Left ventricle myocardium inferior (tissue), 1 donor: Measurements from ENCODE around the gene PRR30. TPM values are rescaled to one million over a fixed set of nuclear protein-coding genes. Genes with fewer than 3 reads are reported as not detected.

Experiments used
- DNase-seq: peaks from one replicate; pipeline ENCODE4 v3.0.0-alpha.2; 2020
- H3K27ac ChIP-seq: fragments of 200-600 bp; replicated peaks from 2 replicates; pipeline ENCODE4 v1.8.0; 2021
- H3K27me3 ChIP-seq: fragments of 200-600 bp; 2 replicates; pipeline ENCODE4 v1.8.0; 2021; ENCODE audit warnings: low read depth
- H3K36me3 ChIP-seq: fragments of 200-600 bp; 2 replicates; pipeline ENCODE4 v1.8.0; 2021
- H3K4me1 ChIP-seq: fragments of 200-600 bp; 2 replicates; pipeline ENCODE4 v1.8.0; 2021
- H3K4me3 ChIP-seq: fragments of 200-600 bp; 2 replicates; pipeline ENCODE4 v1.8.0; 2021; ENCODE audit warnings: mild to moderate bottlenecking, moderate library complexity
- H3K9me3 ChIP-seq: fragments of 200-600 bp; replicated peaks from 2 replicates; pipeline ENCODE4 v1.8.0; 2021
- intact Hi-C: fragments of 100-400 bp; cut with micrococcal nuclease; formaldehyde crosslinking; loops from one replicate; pipeline ENCODE4 v1.11.0; 2022
- total RNA-seq: library from RNA; stranded (reverse); fragmentation: NEBNext Ultra II Directional; extraction: Animal tissue kit (Norgen Biotek cat#: 25700); gene quantifications from one replicate; pipeline ENCODE4 v1.2.1, GENCODE V29; 2021
- TF ChIP-seq, protein P1 (sequence below): fragments of 200-600 bp; IDR thresholded peaks from 2 replicates; pipeline ENCODE4 v1.8.0; 2021; ENCODE audit warnings: antibody characterized with exemption, mild to moderate bottlenecking, borderline replicate concordance
- donor health status: DM: no; HTN: yes; CAD: no; lungs with severe emphysema.

The PRR30 gene
- total RNA-seq, 1 donor from 2014 or later: not detected

DNA sequence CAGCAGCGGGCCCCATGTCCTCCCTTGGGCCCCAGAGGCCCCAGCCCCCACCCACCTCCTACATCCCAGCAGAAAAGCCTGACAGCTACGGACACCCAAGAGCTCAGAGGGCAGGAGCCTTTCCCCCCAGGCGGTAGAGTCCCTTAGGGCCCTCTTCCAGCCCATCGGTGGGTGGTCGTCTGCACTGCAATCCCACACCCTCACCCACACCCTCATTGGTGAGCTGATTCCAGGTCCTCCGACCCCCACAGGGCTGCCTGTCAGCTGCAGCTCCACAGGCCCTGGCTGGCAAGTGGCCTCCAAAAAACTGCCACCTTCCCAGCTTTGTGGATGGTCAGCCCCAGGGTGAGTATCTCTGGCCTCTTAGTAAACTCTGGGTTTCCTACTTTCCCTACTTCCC lies 20.1 kb upstream of the PRR30 start:
- intact Hi-C loops: no loop called here
- TF ChIP-seq, protein P1, sequence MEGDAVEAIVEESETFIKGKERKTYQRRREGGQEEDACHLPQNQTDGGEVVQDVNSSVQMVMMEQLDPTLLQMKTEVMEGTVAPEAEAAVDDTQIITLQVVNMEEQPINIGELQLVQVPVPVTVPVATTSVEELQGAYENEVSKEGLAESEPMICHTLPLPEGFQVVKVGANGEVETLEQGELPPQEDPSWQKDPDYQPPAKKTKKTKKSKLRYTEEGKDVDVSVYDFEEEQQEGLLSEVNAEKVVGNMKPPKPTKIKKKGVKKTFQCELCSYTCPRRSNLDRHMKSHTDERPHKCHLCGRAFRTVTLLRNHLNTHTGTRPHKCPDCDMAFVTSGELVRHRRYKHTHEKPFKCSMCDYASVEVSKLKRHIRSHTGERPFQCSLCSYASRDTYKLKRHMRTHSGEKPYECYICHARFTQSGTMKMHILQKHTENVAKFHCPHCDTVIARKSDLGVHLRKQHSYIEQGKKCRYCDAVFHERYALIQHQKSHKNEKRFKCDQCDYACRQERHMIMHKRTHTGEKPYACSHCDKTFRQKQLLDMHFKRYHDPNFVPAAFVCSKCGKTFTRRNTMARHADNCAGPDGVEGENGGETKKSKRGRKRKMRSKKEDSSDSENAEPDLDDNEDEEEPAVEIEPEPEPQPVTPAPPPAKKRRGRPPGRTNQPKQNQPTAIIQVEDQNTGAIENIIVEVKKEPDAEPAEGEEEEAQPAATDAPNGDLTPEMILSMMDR: no peak
- no peaks in the 10 kb centered on the region for H3K4me1 ChIP-seq
- no peak overlapping the region for H3K4me3 ChIP-seq
- H3K27me3 ChIP-seq: no peaks in the 10 kb centered on the region
- no peak overlapping the region for H3K27ac ChIP-seq
- H3K36me3 ChIP-seq: no peaks in the 10 kb centered on the region
- DNase-seq: no peak
- no peaks in the 10 kb centered on the region for H3K9me3 ChIP-seq

DNA sequence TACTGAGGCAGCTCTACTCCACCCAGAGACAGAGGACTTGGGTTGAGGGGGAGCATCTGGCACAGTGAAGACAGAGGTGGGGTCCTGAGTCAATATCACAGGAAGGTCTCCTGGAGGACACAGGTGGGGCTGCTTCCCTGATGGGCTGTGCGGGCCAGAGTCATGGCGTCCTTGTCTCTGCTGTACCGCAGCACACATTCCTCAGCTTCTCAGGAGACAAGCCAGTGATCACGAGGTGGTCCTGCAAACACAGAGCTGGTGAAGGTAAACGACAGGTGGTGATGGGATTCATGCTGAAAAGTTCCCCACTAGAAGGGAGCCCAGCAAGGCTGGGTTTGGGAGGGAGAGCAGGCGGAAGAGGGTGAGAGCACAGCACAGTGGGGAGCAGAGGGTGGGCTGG lies 19.3 kb upstream of the PRR30 start:
- TF ChIP-seq, protein P1: no peak
- H3K27me3 ChIP-seq: no peaks in the 10 kb centered on the region
- intact Hi-C loops: no loop called here

DNA sequence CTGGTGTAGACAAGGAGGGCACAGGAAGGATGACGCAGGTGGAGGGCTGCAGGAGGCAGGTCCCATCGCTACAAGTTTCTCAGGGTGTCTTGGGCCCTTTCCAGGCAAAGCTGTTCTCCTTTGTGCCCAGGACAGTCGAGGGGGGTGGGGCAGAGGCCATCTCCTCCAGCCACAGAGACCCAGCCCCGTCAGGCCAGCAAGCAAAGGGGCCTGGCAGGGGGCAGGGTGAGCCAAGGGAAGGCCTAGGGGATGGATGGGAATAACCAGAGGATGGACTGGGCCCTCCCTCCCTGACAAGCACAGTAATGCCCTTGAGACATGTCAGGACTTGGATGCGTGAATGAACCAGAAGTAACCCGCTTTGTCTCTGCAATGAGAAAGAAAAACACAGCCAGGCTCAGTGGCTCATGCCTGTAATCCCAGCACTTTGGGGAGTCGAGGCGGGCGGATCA lies 15.9 kb upstream of the PRR30 start:
- H3K27me3 ChIP-seq: peaks cover 7% of the 10 kb centered on the region
- H3K9me3 ChIP-seq: no peaks in the 10 kb centered on the region
- TF ChIP-seq, protein P1: no peak
- H3K27ac ChIP-seq: no peak overlapping the region
- no peak overlapping the region for H3K4me3 ChIP-seq
- intact Hi-C loops: no loop called here
- H3K4me1 ChIP-seq: no peaks in the 10 kb centered on the region
- DNase-seq: no peak
- H3K36me3 ChIP-seq: no peaks in the 10 kb centered on the region

More for the DNA sequence above, 19.3 kb upstream of the PRR30 start:
- no peak for DNase-seq
- no peak overlapping the region for H3K27ac ChIP-seq
- H3K4me1 ChIP-seq: no peaks in the 10 kb centered on the region
- H3K4me3 ChIP-seq: no peak overlapping the region
- no peaks in the 10 kb centered on the region for H3K36me3 ChIP-seq
- no peaks in the 10 kb centered on the region for H3K9me3 ChIP-seq

DNA sequence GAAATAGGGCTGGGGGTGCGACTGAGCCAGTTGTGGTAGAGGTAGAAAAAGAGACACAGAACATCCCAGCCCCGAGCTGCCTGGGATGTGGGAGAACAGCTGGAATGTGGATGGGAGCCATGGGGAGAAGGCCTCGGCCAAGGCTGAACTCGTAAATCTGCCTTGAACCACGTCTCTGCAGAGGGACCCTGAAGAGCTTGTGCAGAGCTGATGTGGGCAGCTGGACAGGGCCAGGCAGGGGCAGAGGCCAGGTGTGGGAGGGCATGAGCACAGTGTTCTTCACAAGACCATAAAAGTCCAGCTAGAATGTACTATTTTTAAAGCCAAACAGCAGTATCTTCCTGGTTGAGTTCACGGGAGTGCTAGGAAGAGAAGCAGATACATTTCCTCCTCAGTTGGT lies 15.3 kb upstream of the PRR30 start:
- Histone ChIP-seq H3K4me1 (no peaks in the 10 kb centered on the region), H3K36me3 (no peaks in the 10 kb centered on the region), H3K9me3 (no peaks in the 10 kb centered on the region), H3K4me3 (no peak overlapping the region), H3K27me3 (peaks cover 14% of the 10 kb centered on the region), H3K27ac (no peak overlapping the region)
- DNase-seq: no peak
- TF ChIP-seq, protein P1: no peak
- intact Hi-C loops: no loop called here

DNA sequence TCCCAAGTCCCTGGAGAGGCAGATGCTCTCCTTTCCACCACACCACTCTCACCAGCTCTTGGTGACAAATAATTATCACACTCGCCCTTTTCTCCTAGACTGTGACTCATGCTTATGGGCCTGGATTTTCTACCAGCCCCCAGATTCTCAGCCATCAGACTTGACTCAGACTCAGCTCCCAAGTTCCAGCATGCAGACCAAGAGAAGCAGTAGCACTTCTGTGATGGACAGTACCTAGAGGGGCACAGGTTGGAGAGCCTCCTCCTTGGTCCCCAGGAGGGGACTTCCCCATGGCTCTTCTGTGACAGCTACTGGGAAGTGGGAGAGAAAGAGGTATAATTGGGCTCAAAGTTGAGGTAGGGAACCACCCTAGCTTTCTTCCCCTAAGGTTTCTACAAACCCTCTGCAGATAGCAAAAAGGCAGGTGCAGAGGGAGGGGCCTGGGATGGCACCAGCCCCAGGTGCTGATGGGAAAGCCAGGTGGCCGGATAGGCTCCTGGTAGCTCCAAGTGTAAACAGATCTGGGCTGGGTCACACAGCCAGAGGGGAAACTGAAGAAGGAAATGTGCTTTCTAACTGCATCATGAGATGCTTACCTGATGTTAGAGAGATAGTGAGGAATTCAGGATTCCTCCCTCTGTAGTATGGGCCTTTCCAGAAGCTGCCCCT lies 13.7 kb upstream of the PRR30 start:
- no peak overlapping the region for H3K4me3 ChIP-seq
- peaks cover 26% of the 10 kb centered on the region for H3K27me3 ChIP-seq
- H3K36me3 ChIP-seq: no peaks in the 10 kb centered on the region
- H3K4me1 ChIP-seq: no peaks in the 10 kb centered on the region
- DNase-seq: no peak
- no peaks in the 10 kb centered on the region for H3K9me3 ChIP-seq
- intact Hi-C loops: no loop called here
- no peak overlapping the region for H3K27ac ChIP-seq
- TF ChIP-seq, protein P1: no peak
